ENCODE data around the gene PSTPIP2. TPM values are rescaled to one million over a fixed set of nuclear protein-coding genes. Genes with fewer than 3 reads are reported as not detected.

Gene PSTPIP2
- total and polyA plus RNA-seq, 4 experiments from 2014 or later: 10.9 to 19.7 (median 13.7) TPM

- H3K27ac Mint-ChIP-seq: peak overlapping the region in 5 of 7 donors; percentile 49 to 88 (median 67)
- CTCF ChIA-PET (ENCODE audit: partially characterized antibody): interaction anchor here (1.4 to 2.9 kb wide), 3 partner anchors 31 to 60 kb away, joined by 3 to 12 read pairs (median 3); partner anchors contain the start of gene PSTPIP2
Measured at GRCh38 chr18:46040747-46041104, 31.3 kb downstream of the PSTPIP2 start.

GRCh38 chr18:46040033-46040746, 31.9 kb downstream of the PSTPIP2 start:
- intact Hi-C loops (cut with micrococcal nuclease): loop anchor here (5.0 kb wide), 1 partner anchor 43 kb away; no protein-coding TSS in a partner anchor
- H3K27ac Mint-ChIP-seq: peak overlapping the region in 5 of 7 donors; percentile 49 to 88 (median 67)

More at GRCh38 chr18:46040747-46041104, 31.3 kb downstream of the PSTPIP2 start:
- peaks cover 10 to 22% of the 10 kb centered on the region in 2 donors for H3K36me3 Mint-ChIP-seq
- POLR2A ChIA-PET (ENCODE audit: partially characterized antibody): interaction anchor here (0.5 to 1.1 kb wide), 2 partner anchors 43 to 172 kb away, joined by 3 read pairs; no protein-coding TSS in a partner anchor
- H3K4me1 Mint-ChIP-seq: peaks cover 35 to 46% (median 41%) of the 10 kb centered on the region in 4 donors
- H3K27me3 Mint-ChIP-seq: no peaks in the 10 kb centered on the region
- no peaks in the 10 kb centered on the region for H3K9me3 ChIP-seq (ENCODE audit: control insufficient read depth in 1 of 2, low read length in 2 of 2)
- no peak for DNase-seq
- intact Hi-C loops (cut with micrococcal nuclease): loop anchor here (5.0 kb wide), 1 partner anchor 43 kb away; no protein-coding TSS in a partner anchor
- H3K4me1 ChIP-seq (ENCODE audit: insufficient read depth, low read length): peaks cover 43% of the 10 kb centered on the region
- H3K27ac ChIP-seq (ENCODE audit: low read depth, low read length): no peak overlapping the region
- H3K9me3 Mint-ChIP-seq: no peaks in the 10 kb centered on the region
- peak overlapping the region in 4 of 8 donors; percentile 38 to 73 (median 62) for H3K4me3 Mint-ChIP-seq
- H3K4me3 ChIP-seq (ENCODE audit: low read length in 2 of 2): no peak overlapping the region
- no peaks in the 10 kb centered on the region for H3K36me3 ChIP-seq (ENCODE audit: insufficient read depth, low read length)
- H3K27me3 ChIP-seq (ENCODE audit: insufficient read depth, low read length): no peaks in the 10 kb centered on the region

GRCh38 chr18:46037512-46038305, 34.4 kb downstream of the PSTPIP2 start:
- Histone ChIP-seq H3K9me3 (ENCODE audit: control insufficient read depth in 1 of 2, low read length in 2 of 2) (no peaks in the 10 kb centered on the region), H3K4me1 (ENCODE audit: insufficient read depth, low read length) (peaks cover 33% of the 10 kb centered on the region), H3K27me3 (ENCODE audit: insufficient read depth, low read length) (no peaks in the 10 kb centered on the region), H3K36me3 (ENCODE audit: insufficient read depth, low read length) (no peaks in the 10 kb centered on the region), H3K4me3 (ENCODE audit: low read length in 2 of 2) (no peak overlapping the region), H3K27ac (ENCODE audit: low read depth, low read length) (no peak overlapping the region)
- no peak overlapping the region for H3K4me3 Mint-ChIP-seq
- CTCF ChIA-PET (ENCODE audit: partially characterized antibody): no interaction called here
- intact Hi-C loops (cut with micrococcal nuclease): no loop called here
- no peak for DNase-seq
- peaks cover 20 to 29% of the 10 kb centered on the region in 2 donors for H3K36me3 Mint-ChIP-seq
- H3K27ac Mint-ChIP-seq: no peak overlapping the region
- H3K9me3 Mint-ChIP-seq: no peaks in the 10 kb centered on the region
- peaks cover 27 to 41% (median 32%) of the 10 kb centered on the region in 4 donors for H3K4me1 Mint-ChIP-seq
- no peaks in the 10 kb centered on the region for H3K27me3 Mint-ChIP-seq
- POLR2A ChIA-PET (ENCODE audit: partially characterized antibody): no interaction called here

More at GRCh38 chr18:46040033-46040746, 31.9 kb downstream of the PSTPIP2 start:
- CTCF ChIA-PET (ENCODE audit: partially characterized antibody): interaction anchor here (1.5 to 2.9 kb wide), 2 partner anchors 33 to 60 kb away, joined by 3 to 12 read pairs; no protein-coding TSS in a partner anchor
- no peaks in the 10 kb centered on the region for H3K27me3 ChIP-seq (ENCODE audit: insufficient read depth, low read length)
- Mint-ChIP-seq H3K27me3 (no peaks in the 10 kb centered on the region), H3K4me1 (peaks cover 35 to 50% (median 41%) of the 10 kb centered on the region in 4 donors), H3K4me3 (peak overlapping the region in 6 of 8 donors; percentile 1 to 73 (median 46)), H3K36me3 (peaks cover 14 to 22% of the 10 kb centered on the region in 2 donors), H3K9me3 (no peaks in the 10 kb centered on the region)
- H3K27ac ChIP-seq (ENCODE audit: low read depth, low read length): no peak overlapping the region
- H3K9me3 ChIP-seq (ENCODE audit: control insufficient read depth in 1 of 2, low read length in 2 of 2): no peaks in the 10 kb centered on the region
- H3K4me3 ChIP-seq (ENCODE audit: low read length in 2 of 2): no peak overlapping the region
- no peak for DNase-seq
- no peaks in the 10 kb centered on the region for H3K36me3 ChIP-seq (ENCODE audit: insufficient read depth, low read length)
- peaks cover 43% of the 10 kb centered on the region for H3K4me1 ChIP-seq (ENCODE audit: insufficient read depth, low read length)
- POLR2A ChIA-PET (ENCODE audit: partially characterized antibody): interaction anchor here (1.1 kb wide), 1 partner anchor 43 kb away, joined by 3 read pairs; no protein-coding TSS in a partner anchor

- Mint-ChIP-seq H3K9me3 (peaks cover 0 to 2% (median 0%) of the 10 kb centered on the region in 8 donors), H3K4me1 (peaks cover 14 to 27% (median 19%) of the 10 kb centered on the region in 4 donors), H3K27ac (peak overlapping the region in 1 of 7 donors; percentile 14), H3K27me3 (no peaks in the 10 kb centered on the region), H3K36me3 (peaks cover 26 to 38% of the 10 kb centered on the region in 2 donors), H3K4me3 (no peak overlapping the region)
- H3K4me3 ChIP-seq (ENCODE audit: low read length in 2 of 2): no peak overlapping the region
- H3K4me1 ChIP-seq (ENCODE audit: insufficient read depth, low read length): peaks cover 16% of the 10 kb centered on the region
- H3K36me3 ChIP-seq (ENCODE audit: insufficient read depth, low read length): no peaks in the 10 kb centered on the region
- CTCF ChIA-PET (ENCODE audit: partially characterized antibody): interaction anchor here (1.0 to 1.1 kb wide), 2 partner anchors 20 to 62 kb away, joined by 3 read pairs; no protein-coding TSS in a partner anchor
- DNase-seq: no peak
- POLR2A ChIA-PET (ENCODE audit: partially characterized antibody): interaction anchor here (1.3 kb wide), 1 partner anchor 36 kb away, joined by 4 read pairs; the partner anchor contains the start of gene PSTPIP2
- intact Hi-C loops (cut with micrococcal nuclease): no loop called here
- H3K9me3 ChIP-seq (ENCODE audit: control insufficient read depth in 1 of 2, low read length in 2 of 2): no peaks in the 10 kb centered on the region
- H3K27ac ChIP-seq (ENCODE audit: low read depth, low read length): no peak overlapping the region
- no peaks in the 10 kb centered on the region for H3K27me3 ChIP-seq (ENCODE audit: insufficient read depth, low read length)
Measured at GRCh38 chr18:46035696-46036680, 36.1 kb downstream of the PSTPIP2 start.

- peaks cover under 1 to 13% (median 3%) of the 10 kb centered on the region in 4 donors for H3K4me1 Mint-ChIP-seq
- H3K36me3 ChIP-seq (ENCODE audit: insufficient read depth, low read length): no peaks in the 10 kb centered on the region
Measured at GRCh38 chr18:46034230-46034629, 37.8 kb downstream of the PSTPIP2 start.

GRCh38 chr18:46031741-46032140, 40.3 kb downstream of the PSTPIP2 start:
- intact Hi-C loops (cut with micrococcal nuclease): no loop called here
- Histone ChIP-seq H3K27ac (ENCODE audit: low read depth, low read length) (no peak overlapping the region), H3K9me3 (ENCODE audit: control insufficient read depth in 1 of 2, low read length in 2 of 2) (no peaks in the 10 kb centered on the region), H3K27me3 (ENCODE audit: insufficient read depth, low read length) (no peaks in the 10 kb centered on the region), H3K36me3 (ENCODE audit: insufficient read depth, low read length) (no peaks in the 10 kb centered on the region), H3K4me3 (ENCODE audit: low read length in 2 of 2) (no peak overlapping the region), H3K4me1 (ENCODE audit: insufficient read depth, low read length) (peaks cover 6% of the 10 kb centered on the region)
- Mint-ChIP-seq H3K9me3 (peaks cover 0 to 2% (median 0%) of the 10 kb centered on the region in 8 donors), H3K27me3 (no peaks in the 10 kb centered on the region), H3K36me3 (peaks cover 17 to 25% of the 10 kb centered on the region in 2 donors), H3K27ac (no peak overlapping the region), H3K4me3 (no peak overlapping the region), H3K4me1 (peaks cover 4 to 17% (median 12%) of the 10 kb centered on the region in 4 donors)
- CTCF ChIA-PET (ENCODE audit: partially characterized antibody): no interaction called here
- POLR2A ChIA-PET (ENCODE audit: partially characterized antibody): no interaction called here
- DNase-seq: no peak

More at GRCh38 chr18:46034230-46034629, 37.8 kb downstream of the PSTPIP2 start:
- no peaks in the 10 kb centered on the region for H3K27me3 Mint-ChIP-seq
- POLR2A ChIA-PET (ENCODE audit: partially characterized antibody): interaction anchor here (1.0 to 1.3 kb wide), 2 partner anchors 38 to 347 kb away, joined by 3 to 4 read pairs; partner anchors contain the start of gene PSTPIP2
- H3K27ac Mint-ChIP-seq: no peak overlapping the region
- H3K4me3 ChIP-seq (ENCODE audit: low read length in 2 of 2): no peak overlapping the region
- peaks cover 23 to 40% of the 10 kb centered on the region in 2 donors for H3K36me3 Mint-ChIP-seq
- H3K9me3 Mint-ChIP-seq: peaks cover 0 to 2% (median 0%) of the 10 kb centered on the region in 8 donors
- H3K4me1 ChIP-seq (ENCODE audit: insufficient read depth, low read length): peaks cover 2% of the 10 kb centered on the region
- H3K9me3 ChIP-seq (ENCODE audit: control insufficient read depth in 1 of 2, low read length in 2 of 2): no peaks in the 10 kb centered on the region
- H3K4me3 Mint-ChIP-seq: no peak overlapping the region
- H3K27me3 ChIP-seq (ENCODE audit: insufficient read depth, low read length): no peaks in the 10 kb centered on the region
- DNase-seq: no peak
- H3K27ac ChIP-seq (ENCODE audit: low read depth, low read length): no peak overlapping the region
- CTCF ChIA-PET (ENCODE audit: partially characterized antibody): interaction anchor here (0.9 to 1.5 kb wide), 2 partner anchors 21 to 39 kb away, joined by 3 to 6 read pairs; no protein-coding TSS in a partner anchor
- intact Hi-C loops (cut with micrococcal nuclease): no loop called here
